HUDEP-2 (cell line): Measurements from ENCODE around the gene CFDP1.
A peak's percentile ranks its signal among the peaks of the same experiment; 100 is the strongest.
"Not testable (repeated sequence)": the region's sequence is repeated elsewhere in the genome, so short reads cannot be mapped to it uniquely, and the experiment has no call there.

ENCODE experiments used
- DNase-seq, 76 experiments: peaks; one replicate each; lab custom pipeline; 2025; ENCODE audit not compliant: unreplicated experiment in 76 of 76; lab: John Stamatoyannopoulos, UW

CFDP1 gene

GRCh38 chr16:75304521-75305363 lies 128.6 kb downstream of the CFDP1 start:
- peak in 73 of 76 experiments; percentile 17 to 95 (median 81) for DNase-seq

GRCh38 chr16:75301804-75302203 lies 131.5 kb downstream of the CFDP1 start:
- no peak for DNase-seq

GRCh38 chr16:75298267-75298666 lies 135.0 kb downstream of the CFDP1 start:
- no peak for DNase-seq

- DNase-seq = peak in 31 of 76 experiments; percentile 6 to 63 (median 36)
Observed at GRCh38 chr16:75296606-75297005, 136.7 kb downstream of the CFDP1 start.

- DNase-seq = no peak
Observed at GRCh38 chr16:75294773-75295459, 138.4 kb downstream of the CFDP1 start.

GRCh38 chr16:75293772-75294171 lies 139.5 kb downstream of the CFDP1 start:
- no peak for DNase-seq

GRCh38 chr16:75293173-75293572 lies 140.1 kb downstream of the CFDP1 start:
- DNase-seq = no peak

GRCh38 chr16:75292691-75293090 lies 140.6 kb downstream of the CFDP1 start:
- peak in 5 of 76 experiments; percentile 7 to 44 (median 17) for DNase-seq

- DNase-seq = peak in 18 of 76 experiments; percentile 10 to 56 (median 31)
Observed at GRCh38 chr16:75289189-75289588, 144.1 kb downstream of the CFDP1 start.

GRCh38 chr16:75288596-75289120 lies 144.6 kb downstream of the CFDP1 start:
- DNase-seq = peak in 60 of 76 experiments; percentile 33 to 86 (median 66)

- DNase-seq = peak in 74 of 76 experiments; percentile 28 to 89 (median 78)
Observed at GRCh38 chr16:75288181-75288580, 145.1 kb downstream of the CFDP1 start.

- DNase-seq = peak in 75 of 76 experiments; percentile 23 to 95 (median 87)
Observed at GRCh38 chr16:75287708-75288107, 145.6 kb downstream of the CFDP1 start.

- DNase-seq = peak in 1 of 76 experiments; percentile 9
Observed at GRCh38 chr16:75286389-75286788, 146.9 kb downstream of the CFDP1 start.

- no peak for DNase-seq
Observed at GRCh38 chr16:75282466-75283281, 150.6 kb downstream of the CFDP1 start.

GRCh38 chr16:75281826-75282225 lies 151.5 kb downstream of the CFDP1 start:
- DNase-seq = no peak

- DNase-seq = not testable (repeated sequence)
Observed at GRCh38 chr16:75281009-75281408, 152.3 kb downstream of the CFDP1 start.

- DNase-seq = no peak
Observed at GRCh38 chr16:75280331-75280804, 152.9 kb downstream of the CFDP1 start.

GRCh38 chr16:75279305-75279704 lies 154.0 kb downstream of the CFDP1 start:
- DNase-seq = no peak

- DNase-seq = no peak
Observed at GRCh38 chr16:75273054-75273925, 160.0 kb downstream of the CFDP1 start.
